HepG2 (cell line): ENCODE data around the gene CNPY1. TPM values are rescaled to one million over a fixed set of nuclear protein-coding genes. Genes with fewer than 3 reads are reported as not detected.

Experiments used
- ATAC-seq: fragments of 200-7000 bp; cut with Tn5 transposase; 3 replicates; pipeline ENCODE4 v1.9.1; 2020; ENCODE audit warnings: mild to moderate bottlenecking, moderate library complexity
- BruUV-seq: library from RNA; stranded (reverse); fragments of 400-500 nt; replicated peaks from 2 replicates; lab custom pipeline; 2021; lab: Mats Ljungman, UMichigan
- CTCF ChIA-PET: fragments of 300-600 bp; formaldehyde crosslinking; extraction: SDS; loops from one replicate; lab custom pipeline; 2021; ENCODE audit warnings: low total read pairs, inconsistent platforms, low intra/inter-chr PET ratio; lab: Yijun Ruan, JAX
- POLR2A ChIA-PET: fragments of 350-600 bp; sonication (Branson Sonifier 250); formaldehyde crosslinking; loops from one replicate; lab custom pipeline; 2020; ENCODE audit warnings: antibody characterized with exemption, inconsistent platforms; lab: Yijun Ruan, JAX
- DNase-seq: peaks from one replicate; pipeline ENCODE4 v3.0.0-alpha.2; 2015; ENCODE audit warnings: low spot score
- FAIRE-seq: peaks from 3 replicates; lab custom pipeline; 2011; peaks lifted over from hg19 to GRCh38; lab: Jason Lieb, UNC
- H2AFZ ChIP-seq: one replicate; pipeline ENCODE4 v1.6.1; 2011; ENCODE audit warnings: low read length, inconsistent platforms
- H3K27ac ChIP-seq: fragments of 300-600 bp; 3 replicates; pipeline ENCODE4 v1.8.0; 2011; ENCODE audit warnings: mixed run types, mild to moderate bottlenecking, mixed read lengths, low read length, inconsistent platforms; ENCODE audit not compliant: insufficient read depth; ENCODE audit errors: extremely low read length
- H3K27me3 ChIP-seq, 2 experiments: fragments of 200-600 bp in 1 of 2; 2 replicates in 1 of 2; 3 replicates in 1 of 2; pipeline versions ENCODE4 v1.6.0 to v1.8.0; 2011; ENCODE audit warnings: low read length in 2 of 2, mild to moderate bottlenecking in 2 of 2, moderate library complexity in 2 of 2, inconsistent platforms in 1 of 2; ENCODE audit not compliant: insufficient read depth in 2 of 2, control insufficient read depth in 1 of 2
- H3K36me3 ChIP-seq, 2 experiments: fragments of 200-600 bp in 1 of 2; replicated peaks in 1 of 2; 2 replicates in 1 of 2; 3 replicates in 1 of 2; pipeline versions ENCODE4 v1.5.1 to v1.8.0; 2011; ENCODE audit warnings: low read length in 2 of 2, inconsistent platforms in 1 of 2; ENCODE audit not compliant: insufficient read depth in 2 of 2, control insufficient read depth in 1 of 2
- H3K4me1 ChIP-seq: 2 replicates; pipeline ENCODE4 v1.5.1; 2012; ENCODE audit warnings: low read length, inconsistent platforms; ENCODE audit not compliant: insufficient read depth
- H3K4me2 ChIP-seq: 2 replicates; pipeline ENCODE4 v1.6.0; 2011; ENCODE audit warnings: low read depth, low read length, inconsistent platforms
- H3K4me3 ChIP-seq, 3 experiments: fragments of 200-600 bp in 1 of 3; sonication (generic), shearing (Covaris generic) in 1 of 3; replicated peaks in 1 of 3; 2 replicates each; pipeline ENCODE4 v1.5.1; 2011 to 2016; ENCODE audit warnings: low read length in 3 of 3, inconsistent platforms in 2 of 3, low read depth in 2 of 3, mild to moderate bottlenecking in 2 of 3, control low read depth in 1 of 3, mixed read lengths in 1 of 3; ENCODE audit not compliant: insufficient read depth in 1 of 3
- H3K79me2 ChIP-seq: one replicate; pipeline ENCODE4 v1.6.1; 2011; ENCODE audit warnings: low read length, inconsistent platforms; ENCODE audit not compliant: insufficient read depth
- H3K9ac ChIP-seq: 2 replicates; pipeline ENCODE4 v1.6.0; 2011; ENCODE audit warnings: mild to moderate bottlenecking, low read depth, low read length, inconsistent platforms; ENCODE audit not compliant: insufficient read depth
- H3K9me3 ChIP-seq: 2 replicates; pipeline ENCODE4 v1.5.1; 2012; ENCODE audit warnings: mild to moderate bottlenecking, low read length
- H4K20me1 ChIP-seq: 2 replicates; pipeline ENCODE4 v1.6.0; 2011; ENCODE audit warnings: inconsistent platforms, mild to moderate bottlenecking, low read length, moderate library complexity; ENCODE audit not compliant: insufficient read depth
- CAMTA2 ChIP-seq: sonication (generic); formaldehyde crosslinking; IDR thresholded peaks from 2 replicates; pipeline ENCODE4 v1.4.0; 2020; ENCODE audit warnings: mild to moderate bottlenecking, missing genetic modification reagents, borderline replicate concordance
- FOXC1 ChIP-seq: sonication (generic); formaldehyde crosslinking; IDR thresholded peaks from 2 replicates; pipeline ENCODE4 v1.8.0; 2022; ENCODE audit warnings: mild to moderate bottlenecking, missing genetic modification reagents, borderline replicate concordance
- GATAD2A ChIP-seq: IDR thresholded peaks from 2 replicates; pipeline ENCODE4 v1.6.1; 2016
- MIER2 ChIP-seq: IDR thresholded peaks from 2 replicates; pipeline ENCODE4 v1.6.1; 2016; ENCODE audit warnings: missing biosample characterization, missing genetic modification reagents
- NFRKB ChIP-seq: fragments of 450-650 bp; IDR thresholded peaks from 2 replicates; pipeline ENCODE4 v1.6.1; 2017
- NR2F6 ChIP-seq, 2 experiments: IDR thresholded peaks; 2 replicates each; pipeline ENCODE4 v1.6.1; 2016; ENCODE audit warnings: antibody characterized with exemption in 1 of 2, mild to moderate bottlenecking in 1 of 2
- NRL ChIP-seq: sonication (generic); formaldehyde crosslinking; IDR thresholded peaks from 2 replicates; pipeline ENCODE4 v1.5.0; 2020; ENCODE audit warnings: missing genetic modification reagents, mild to moderate bottlenecking, moderate library complexity, borderline replicate concordance
- POLR2G ChIP-seq: fragments of 200-400 bp; formaldehyde crosslinking; IDR thresholded peaks from 2 replicates; pipeline ENCODE4 v1.6.1; 2018; ENCODE audit warnings: mild to moderate bottlenecking, low read depth, low read length, moderate library complexity
- RFXAP ChIP-seq: sonication (generic); formaldehyde crosslinking; IDR thresholded peaks from 2 replicates; pipeline ENCODE4 v1.4.0; 2020; ENCODE audit warnings: missing genetic modification reagents, borderline replicate concordance
- WIZ ChIP-seq: sonication (generic); formaldehyde crosslinking; IDR thresholded peaks from 2 replicates; pipeline ENCODE4 v1.5.1; 2020; ENCODE audit warnings: mild to moderate bottlenecking, missing genetic modification reagents
- ZBTB43 ChIP-seq: sonication (generic); formaldehyde crosslinking; conservative IDR thresholded peaks from 2 replicates; pipeline ENCODE4 v1.4.0; 2020; ENCODE audit warnings: missing genetic modification reagents
- ZFP37 ChIP-seq: sonication (generic); formaldehyde crosslinking; IDR thresholded peaks from 2 replicates; pipeline ENCODE4 v1.4.0; 2020; ENCODE audit warnings: missing genetic modification reagents, borderline replicate concordance
- ZFP90 ChIP-seq: sonication (generic); formaldehyde crosslinking; IDR thresholded peaks from 2 replicates; pipeline ENCODE4 v1.8.0; 2022; ENCODE audit warnings: missing genetic modification reagents, mild to moderate bottlenecking, inconsistent platforms, borderline replicate concordance
- ZGPAT ChIP-seq: IDR thresholded peaks from 2 replicates; pipeline ENCODE4 v1.6.1; 2016; ENCODE audit warnings: mild to moderate bottlenecking
- ZNF143 ChIP-seq: sonication (generic); formaldehyde crosslinking; IDR thresholded peaks from 2 replicates; pipeline ENCODE4 v1.4.0; 2020; ENCODE audit warnings: missing genetic modification reagents
- ZNF383 ChIP-seq: sonication (generic); formaldehyde crosslinking; IDR thresholded peaks from 2 replicates; pipeline ENCODE4 v1.4.0; 2020; ENCODE audit warnings: missing genetic modification reagents, mild to moderate bottlenecking, borderline replicate concordance
- ZNF672 ChIP-seq: sonication (generic); formaldehyde crosslinking; IDR thresholded peaks from 2 replicates; pipeline ENCODE4 v1.8.1; 2022; ENCODE audit warnings: missing genetic modification reagents
- WGBS: methylation state at CpG from one replicate; pipeline ENCODE4 v1.1.6; 2017; ENCODE audit warnings: low lambda C conversion rate; 5-methylcytosine and 5-hydroxymethylcytosine counted together
- in situ Hi-C: cut with HindIII; loops from 2 replicates; pipeline ENCODE4 v1.10.0; 2017; ENCODE audit warnings: low pct_unique_long_range_greater_than_20kb; ENCODE audit not compliant: extremely low pct_ligation_motif_present
- intact Hi-C: fragments of 100-400 bp; cut with micrococcal nuclease; formaldehyde crosslinking; loops from one replicate; pipeline ENCODE4 v1.10.0; 2022; ENCODE audit not compliant: unreplicated experiment
- polyA plus RNA-seq, 8 experiments: library from polyadenylated mRNA; depleted of rRNA in 3 of 8; stranded (reverse) in 7 of 8; unstranded in 1 of 8; fragments of >200 nt; fragmentation: Illumina TruSeq in 4 of 8; extraction: Trizol in 4 of 8; gene quantifications; 2 replicates each; pipeline versions ENCODE4 v1.2.1 to v1.2.3, GENCODE V29; 2011 to 2016; ENCODE audit warnings: low read depth in 4 of 8, missing spikeins in 1 of 8, mixed read lengths in 1 of 8; ENCODE audit not compliant: insufficient read depth in 1 of 8
- total RNA-seq, 5 experiments: library from RNA; depleted of rRNA; stranded (reverse); fragments of >200 nt; fragmentation: Illumina TruSeq; extraction: Trizol; gene quantifications; 2 replicates each; pipeline ENCODE4 v1.2.3, GENCODE V29; 2016; ENCODE audit warnings: low read depth in 1 of 5
- TF ChIP-seq, protein P1 (sequence below): sonication (generic); formaldehyde crosslinking; IDR thresholded peaks from 2 replicates; pipeline ENCODE4 v1.4.0; 2020; ENCODE audit warnings: missing genetic modification reagents, borderline replicate concordance
- TF ChIP-seq, protein P2 (sequence below): sonication (generic); formaldehyde crosslinking; IDR thresholded peaks from 2 replicates; pipeline ENCODE4 v1.8.1; 2022; ENCODE audit warnings: low read depth, mild to moderate bottlenecking, missing genetic modification reagents

The CNPY1 gene
- total and polyA plus RNA-seq, 2 of the 13 experiments (the other 11 are each of a cell fraction or from before 2014, with no cell fraction given), result not detected

- TF ChIP-seq ZBTB43 (CRISPR knock-in tag), result no peak
- no peak for TF ChIP-seq WIZ (CRISPR knock-in tag)
- TF ChIP-seq RFXAP (CRISPR knock-in tag), result no peak
- no peak for TF ChIP-seq ZFP90 (CRISPR knock-in tag)
- TF ChIP-seq, protein P1, sequence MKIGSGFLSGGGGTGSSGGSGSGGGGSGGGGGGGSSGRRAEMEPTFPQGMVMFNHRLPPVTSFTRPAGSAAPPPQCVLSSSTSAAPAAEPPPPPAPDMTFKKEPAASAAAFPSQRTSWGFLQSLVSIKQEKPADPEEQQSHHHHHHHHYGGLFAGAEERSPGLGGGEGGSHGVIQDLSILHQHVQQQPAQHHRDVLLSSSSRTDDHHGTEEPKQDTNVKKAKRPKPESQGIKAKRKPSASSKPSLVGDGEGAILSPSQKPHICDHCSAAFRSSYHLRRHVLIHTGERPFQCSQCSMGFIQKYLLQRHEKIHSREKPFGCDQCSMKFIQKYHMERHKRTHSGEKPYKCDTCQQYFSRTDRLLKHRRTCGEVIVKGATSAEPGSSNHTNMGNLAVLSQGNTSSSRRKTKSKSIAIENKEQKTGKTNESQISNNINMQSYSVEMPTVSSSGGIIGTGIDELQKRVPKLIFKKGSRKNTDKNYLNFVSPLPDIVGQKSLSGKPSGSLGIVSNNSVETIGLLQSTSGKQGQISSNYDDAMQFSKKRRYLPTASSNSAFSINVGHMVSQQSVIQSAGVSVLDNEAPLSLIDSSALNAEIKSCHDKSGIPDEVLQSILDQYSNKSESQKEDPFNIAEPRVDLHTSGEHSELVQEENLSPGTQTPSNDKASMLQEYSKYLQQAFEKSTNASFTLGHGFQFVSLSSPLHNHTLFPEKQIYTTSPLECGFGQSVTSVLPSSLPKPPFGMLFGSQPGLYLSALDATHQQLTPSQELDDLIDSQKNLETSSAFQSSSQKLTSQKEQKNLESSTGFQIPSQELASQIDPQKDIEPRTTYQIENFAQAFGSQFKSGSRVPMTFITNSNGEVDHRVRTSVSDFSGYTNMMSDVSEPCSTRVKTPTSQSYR (CRISPR knock-in tag), result no peak
- TF ChIP-seq NR2F6 (IDR thresholded peaks at IDR 0.05), result no peak
- TF ChIP-seq NR2F6 (CRISPR knock-in tag; IDR thresholded peaks at IDR 0.05), result no peak
- TF ChIP-seq CAMTA2 (CRISPR knock-in tag), result no peak
- TF ChIP-seq, protein P2, sequence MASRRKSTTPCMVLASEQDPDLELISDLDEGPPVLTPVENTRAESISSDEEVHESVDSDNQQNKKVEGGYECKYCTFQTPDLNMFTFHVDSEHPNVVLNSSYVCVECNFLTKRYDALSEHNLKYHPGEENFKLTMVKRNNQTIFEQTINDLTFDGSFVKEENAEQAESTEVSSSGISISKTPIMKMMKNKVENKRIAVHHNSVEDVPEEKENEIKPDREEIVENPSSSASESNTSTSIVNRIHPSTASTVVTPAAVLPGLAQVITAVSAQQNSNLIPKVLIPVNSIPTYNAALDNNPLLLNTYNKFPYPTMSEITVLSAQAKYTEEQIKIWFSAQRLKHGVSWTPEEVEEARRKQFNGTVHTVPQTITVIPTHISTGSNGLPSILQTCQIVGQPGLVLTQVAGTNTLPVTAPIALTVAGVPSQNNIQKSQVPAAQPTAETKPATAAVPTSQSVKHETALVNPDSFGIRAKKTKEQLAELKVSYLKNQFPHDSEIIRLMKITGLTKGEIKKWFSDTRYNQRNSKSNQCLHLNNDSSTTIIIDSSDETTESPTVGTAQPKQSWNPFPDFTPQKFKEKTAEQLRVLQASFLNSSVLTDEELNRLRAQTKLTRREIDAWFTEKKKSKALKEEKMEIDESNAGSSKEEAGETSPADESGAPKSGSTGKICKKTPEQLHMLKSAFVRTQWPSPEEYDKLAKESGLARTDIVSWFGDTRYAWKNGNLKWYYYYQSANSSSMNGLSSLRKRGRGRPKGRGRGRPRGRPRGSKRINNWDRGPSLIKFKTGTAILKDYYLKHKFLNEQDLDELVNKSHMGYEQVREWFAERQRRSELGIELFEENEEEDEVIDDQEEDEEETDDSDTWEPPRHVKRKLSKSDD (CRISPR knock-in tag), result no peak
- no peak for TF ChIP-seq MIER2 (CRISPR knock-in tag)
- TF ChIP-seq POLR2G, result no peak
- TF ChIP-seq ZNF672 (CRISPR knock-in tag), result no peak
- no peak for TF ChIP-seq ZFP37 (CRISPR knock-in tag)
- TF ChIP-seq GATAD2A (CRISPR knock-in tag), result no peak
- no peak for TF ChIP-seq NFRKB
- TF ChIP-seq FOXC1, result no peak
- TF ChIP-seq NRL (CRISPR knock-in tag), result no peak
- no peak for TF ChIP-seq ZNF143 (CRISPR knock-in tag)
- TF ChIP-seq ZGPAT, result no peak
- TF ChIP-seq ZNF383 (CRISPR knock-in tag), result no peak
- TF ChIP-seq, all 625 proteins: peak for 0
- FAIRE-seq (no peak), DNase-seq (no peak), ATAC-seq (no peak; the same call in 2 of the 3 replicates)
- no peak overlapping the region for H3K4me3 ChIP-seq
- no peaks in the 10 kb centered on the region for H3K79me2 ChIP-seq
- intact Hi-C loops (no loop called here), in situ Hi-C loops (no loop called here)
- POLR2A ChIA-PET, result no interaction called here
- no peak overlapping the region for H2AFZ ChIP-seq
- CTCF ChIA-PET, result no interaction called here
- no peaks in the 10 kb centered on the region for H3K9me3 ChIP-seq
- H3K27me3 ChIP-seq, result peaks cover 1 to 64% of the 10 kb centered on the region in 2 experiments; a peak in 4 of 5 replicates
- BruUV-seq, result no TSS peak
- whole genome bisulfite sequencing, result 50% methylated on average over 5 of the region's 5 CpGs
- no peaks in the 10 kb centered on the region for H4K20me1 ChIP-seq
- H3K27ac ChIP-seq, result no peak overlapping the region
- H3K36me3 ChIP-seq, result no peaks in the 10 kb centered on the region
- H3K4me1 ChIP-seq, result peaks cover 16% of the 10 kb centered on the region
- H3K4me2 ChIP-seq, result peak overlapping the region; percentile 59
- H3K9ac ChIP-seq, result no peak overlapping the region
Observed at GRCh38 chr7:155568333-155568660, 21.9 kb upstream of the CNPY1 start.
